ENCODE data around the gene SLC25A25. TPM values are rescaled to one million over a fixed set of nuclear protein-coding genes. Genes with fewer than 3 reads are reported as not detected.
A peak's percentile ranks its signal among the peaks of the same experiment; 100 is the strongest.

SLC25A25 gene
- total and polyA plus RNA-seq, 2 donors (not counting 3 experiments of a cell fraction or from before 2014, with no cell fraction given): 18.1 to 20.2 TPM

DNA sequence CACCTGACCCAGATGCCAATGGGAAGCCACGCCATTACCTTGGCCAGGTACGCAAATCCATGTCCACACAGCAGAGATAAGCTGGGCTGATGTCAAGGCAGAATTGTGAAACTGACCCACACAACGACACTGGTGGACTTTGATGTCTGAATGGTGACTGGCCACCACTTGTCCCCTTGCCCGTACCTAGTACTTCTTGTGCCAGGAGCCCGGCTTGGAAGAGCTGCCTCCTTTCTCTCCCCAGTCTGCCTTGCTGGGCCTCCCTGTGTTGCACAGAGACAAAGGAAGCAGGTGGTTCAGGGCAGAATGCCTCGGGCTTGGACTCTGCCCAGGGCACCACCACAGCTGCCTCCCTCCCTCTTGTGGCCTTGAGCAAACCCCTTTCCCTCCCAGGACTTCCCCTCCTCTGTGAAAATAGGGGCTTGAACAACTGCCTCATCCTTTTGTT is 36.2 kb downstream of the SLC25A25 start:
- POLR2A ChIA-PET: no interaction called here
- no peaks in the 10 kb centered on the region for H3K27me3 ChIP-seq (ENCODE audit: control insufficient read depth in 2 of 2, insufficient read depth in 2 of 2, low read length in 2 of 2)
- DNase-seq (ENCODE audit: low read depth, low spot score): peak; percentile 58
- H2AFZ ChIP-seq (ENCODE audit: low read depth, low read length): no peak overlapping the region
- no peaks in the 10 kb centered on the region for H3K9me3 ChIP-seq (replicated peaks; ENCODE audit: control insufficient read depth, insufficient read depth, low read length)
- no peaks in the 10 kb centered on the region for H4K20me1 ChIP-seq (replicated peaks; ENCODE audit: control insufficient read depth, extremely low read depth, insufficient read depth, low read length)
- CTCF ChIA-PET: interaction anchor here (0.6 to 2.7 kb wide), 6 partner anchors 10 to 162 kb away, joined by 3 to 19 read pairs (median 4); no protein-coding TSS in a partner anchor
- FAIRE-seq: no peak
- TF ChIP-seq EZH2 (IDR thresholded peaks at IDR 0.05; ENCODE audit: borderline replicate concordance, low read depth, low read length, severe bottlenecking): no peak
- no peak for TF ChIP-seq FOS (IDR thresholded peaks at IDR 0.05; ENCODE audit: borderline replicate concordance, insufficient read depth, low read length)
- TF ChIP-seq MYC (IDR thresholded peaks at IDR 0.05; ENCODE audit: low read depth, low read length): no peak
- TF ChIP-seq POLR2A (IDR thresholded peaks at IDR 0.05; ENCODE audit: low read depth, low read length): no peak
- TF ChIP-seq, protein P1, sequence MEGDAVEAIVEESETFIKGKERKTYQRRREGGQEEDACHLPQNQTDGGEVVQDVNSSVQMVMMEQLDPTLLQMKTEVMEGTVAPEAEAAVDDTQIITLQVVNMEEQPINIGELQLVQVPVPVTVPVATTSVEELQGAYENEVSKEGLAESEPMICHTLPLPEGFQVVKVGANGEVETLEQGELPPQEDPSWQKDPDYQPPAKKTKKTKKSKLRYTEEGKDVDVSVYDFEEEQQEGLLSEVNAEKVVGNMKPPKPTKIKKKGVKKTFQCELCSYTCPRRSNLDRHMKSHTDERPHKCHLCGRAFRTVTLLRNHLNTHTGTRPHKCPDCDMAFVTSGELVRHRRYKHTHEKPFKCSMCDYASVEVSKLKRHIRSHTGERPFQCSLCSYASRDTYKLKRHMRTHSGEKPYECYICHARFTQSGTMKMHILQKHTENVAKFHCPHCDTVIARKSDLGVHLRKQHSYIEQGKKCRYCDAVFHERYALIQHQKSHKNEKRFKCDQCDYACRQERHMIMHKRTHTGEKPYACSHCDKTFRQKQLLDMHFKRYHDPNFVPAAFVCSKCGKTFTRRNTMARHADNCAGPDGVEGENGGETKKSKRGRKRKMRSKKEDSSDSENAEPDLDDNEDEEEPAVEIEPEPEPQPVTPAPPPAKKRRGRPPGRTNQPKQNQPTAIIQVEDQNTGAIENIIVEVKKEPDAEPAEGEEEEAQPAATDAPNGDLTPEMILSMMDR (IDR thresholded peaks at IDR 0.05; ENCODE audit: extremely low read depth in 1 of 2, insufficient read depth in 1 of 2, low read depth in 1 of 2, low read length in 2 of 2): peak in 1 of 2 donors; percentile 13
- peaks cover 16 to 53% of the 10 kb centered on the region in 2 experiments for H3K36me3 ChIP-seq (ENCODE audit: control insufficient read depth in 2 of 2, extremely low read depth in 1 of 2, insufficient read depth in 2 of 2, low read length in 2 of 2)
- H3K9ac ChIP-seq (replicated peaks; ENCODE audit: extremely low read depth, insufficient read depth, low read length): no peak overlapping the region
- no TSS peak for BruUV-seq (replicated peaks)
- H3K79me2 ChIP-seq (ENCODE audit: control insufficient read depth, insufficient read depth, low read length): peaks cover 19% of the 10 kb centered on the region
- no peak overlapping the region for H3K27ac ChIP-seq (ENCODE audit: insufficient read depth, low read depth, low read length)
- dilution Hi-C loops (cut with MboI; ENCODE audit: extremely low pct_ligation_motif_present, low sequenced_read_pairs): no loop called here
- intact Hi-C loops (cut with micrococcal nuclease): no loop called here
- H3K4me1 ChIP-seq (ENCODE audit: control insufficient read depth, extremely low read depth, insufficient read depth, low read length): peaks cover 21% of the 10 kb centered on the region
- no peak overlapping the region for H3K4me3 ChIP-seq (replicated peaks in 1 of 3; ENCODE audit: insufficient read depth in 1 of 3, low read depth in 1 of 3, low read length in 3 of 3)
- no peak overlapping the region for H3K4me2 ChIP-seq (ENCODE audit: insufficient read depth, low read length)
- H3K9me1 ChIP-seq (replicated peaks; ENCODE audit: control insufficient read depth, extremely low read depth, insufficient read depth, low read length): no peaks in the 10 kb centered on the region

All from endothelial cell of umbilical vein (primary cell).